Coronary artery (tissue), 2 donors: ENCODE data around the gene SLPI.

Experiments
- DNase-seq: peaks from one replicate; pipeline ENCODE4 v3.0.0-alpha.2; 2017; ENCODE audit warnings: low spot score
- H3K27ac ChIP-seq, 2 donors: fragments of 200-600 bp; sonication (generic); one replicate each; pipeline ENCODE4 v1.5.1; 2016 to 2019
- H3K4me3 ChIP-seq: fragments of 200-600 bp; sonication (generic); 2 replicates; pipeline ENCODE4 v1.5.1; 2016; ENCODE audit warnings: mild to moderate bottlenecking, moderate library complexity
- CTCF ChIP-seq: fragments of 200-600 bp; sonication (generic); IDR thresholded peaks from one replicate; pipeline ENCODE4 v1.5.1; 2019; ENCODE audit warnings: antibody characterized with exemption

Gene SLPI

GRCh38 chr20:45221076-45221475 lies 33.3 kb downstream of the SLPI start, which contains the start of gene SEMG2:
SEMG2 (plus strand) TSS chr20:45221373; CDS start chr20:45221390, 17 bp downstream.
- Histone ChIP-seq H3K4me3 (no peak within 1 kb of the TSS), H3K27ac (no peak within 1 kb of the TSS)
- no peak for TF ChIP-seq CTCF
- no peak for DNase-seq

- no peak for DNase-seq
- TF ChIP-seq CTCF: no peak
Measured at GRCh38 chr20:45218636-45219035, 35.7 kb downstream of the SLPI start.

GRCh38 chr20:45218124-45218523 lies 36.2 kb downstream of the SLPI start:
- TF ChIP-seq CTCF: no peak
- Histone ChIP-seq H3K4me3 (no peak overlapping the region), H3K27ac (no peak overlapping the region)
- no peak for DNase-seq

More at GRCh38 chr20:45218636-45219035, 35.7 kb downstream of the SLPI start:
- no peak overlapping the region for H3K27ac ChIP-seq
- no peak overlapping the region for H3K4me3 ChIP-seq

GRCh38 chr20:45212836-45213235 lies 41.5 kb downstream of the SLPI start:
- no peak for DNase-seq
- no peak for TF ChIP-seq CTCF
- no peak overlapping the region for H3K27ac ChIP-seq
- H3K4me3 ChIP-seq: no peak overlapping the region

GRCh38 chr20:45211569-45212474 lies 42.5 kb downstream of the SLPI start:
- no peak overlapping the region for H3K4me3 ChIP-seq
- DNase-seq: no peak
- no peak for TF ChIP-seq CTCF
- no peak overlapping the region for H3K27ac ChIP-seq

GRCh38 chr20:45209924-45210323 lies 44.4 kb downstream of the SLPI start:
- Histone ChIP-seq H3K4me3 (no peak overlapping the region), H3K27ac (no peak overlapping the region)
- no peak for DNase-seq
- no peak for TF ChIP-seq CTCF

- no peak for DNase-seq
- TF ChIP-seq CTCF: no peak
- Histone ChIP-seq H3K4me3 (no peak within 1 kb of the TSS), H3K27ac (no peak within 1 kb of the TSS)
Measured at GRCh38 chr20:45206725-45207124, 47.6 kb downstream of the SLPI start, which contains the start of gene SEMG1. SEMG1 (plus strand) TSS chr20:45207033; CDS start chr20:45207054, 21 bp downstream.
